ENCODE measurements around the gene COPE.

DNA sequence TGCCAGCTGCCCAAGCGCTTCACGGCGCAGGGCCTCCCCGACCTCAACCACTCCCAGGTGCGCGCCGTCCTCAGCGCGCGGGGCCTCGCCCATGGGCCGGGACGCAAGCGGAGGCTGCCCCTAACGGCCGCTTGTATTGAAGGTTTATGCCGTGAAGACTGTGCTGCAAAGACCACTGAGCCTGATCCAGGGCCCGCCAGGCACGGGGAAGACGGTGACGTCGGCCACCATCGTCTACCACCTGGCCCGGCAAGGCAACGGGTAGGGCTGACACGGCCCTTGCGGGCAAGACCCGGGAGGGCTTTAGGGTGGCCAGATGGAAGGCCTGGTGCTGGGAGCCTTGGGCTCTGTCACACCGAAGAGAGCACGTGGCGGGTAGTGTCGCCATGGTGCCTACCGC lies 64.2 kb downstream of the COPE start:
- no peak for TF ChIP-seq TAF1 (IDR thresholded peaks at IDR 0.05; ENCODE audit: borderline replicate concordance, insufficient read depth, low read length)
- no peak for TF ChIP-seq POLR2AphosphoS5 (IDR thresholded peaks at IDR 0.05; ENCODE audit: low read depth, low read length)
- TF ChIP-seq SIN3A (IDR thresholded peaks at IDR 0.05; ENCODE audit: borderline replicate concordance, insufficient read depth, low read length), result no peak
- TF ChIP-seq, protein P1, sequence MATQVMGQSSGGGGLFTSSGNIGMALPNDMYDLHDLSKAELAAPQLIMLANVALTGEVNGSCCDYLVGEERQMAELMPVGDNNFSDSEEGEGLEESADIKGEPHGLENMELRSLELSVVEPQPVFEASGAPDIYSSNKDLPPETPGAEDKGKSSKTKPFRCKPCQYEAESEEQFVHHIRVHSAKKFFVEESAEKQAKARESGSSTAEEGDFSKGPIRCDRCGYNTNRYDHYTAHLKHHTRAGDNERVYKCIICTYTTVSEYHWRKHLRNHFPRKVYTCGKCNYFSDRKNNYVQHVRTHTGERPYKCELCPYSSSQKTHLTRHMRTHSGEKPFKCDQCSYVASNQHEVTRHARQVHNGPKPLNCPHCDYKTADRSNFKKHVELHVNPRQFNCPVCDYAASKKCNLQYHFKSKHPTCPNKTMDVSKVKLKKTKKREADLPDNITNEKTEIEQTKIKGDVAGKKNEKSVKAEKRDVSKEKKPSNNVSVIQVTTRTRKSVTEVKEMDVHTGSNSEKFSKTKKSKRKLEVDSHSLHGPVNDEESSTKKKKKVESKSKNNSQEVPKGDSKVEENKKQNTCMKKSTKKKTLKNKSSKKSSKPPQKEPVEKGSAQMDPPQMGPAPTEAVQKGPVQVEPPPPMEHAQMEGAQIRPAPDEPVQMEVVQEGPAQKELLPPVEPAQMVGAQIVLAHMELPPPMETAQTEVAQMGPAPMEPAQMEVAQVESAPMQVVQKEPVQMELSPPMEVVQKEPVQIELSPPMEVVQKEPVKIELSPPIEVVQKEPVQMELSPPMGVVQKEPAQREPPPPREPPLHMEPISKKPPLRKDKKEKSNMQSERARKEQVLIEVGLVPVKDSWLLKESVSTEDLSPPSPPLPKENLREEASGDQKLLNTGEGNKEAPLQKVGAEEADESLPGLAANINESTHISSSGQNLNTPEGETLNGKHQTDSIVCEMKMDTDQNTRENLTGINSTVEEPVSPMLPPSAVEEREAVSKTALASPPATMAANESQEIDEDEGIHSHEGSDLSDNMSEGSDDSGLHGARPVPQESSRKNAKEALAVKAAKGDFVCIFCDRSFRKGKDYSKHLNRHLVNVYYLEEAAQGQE (IDR thresholded peaks at IDR 0.05; ENCODE audit: insufficient read depth in 1 of 2, low read depth in 2 of 2, low read length in 2 of 2), result no peak
- TF ChIP-seq FOXP2 (optimal IDR thresholded peaks at IDR 0.05; ENCODE audit: borderline replicate concordance, extremely low read depth, extremely low read length, insufficient read depth), result no peak
